Effector CD8-positive, alpha-beta T cell (primary cell): Measurements from ENCODE around the gene NCAN.
"Not testable (repeated sequence)": the region's sequence is repeated elsewhere in the genome, so short reads cannot be mapped to it uniquely, and the experiment has no call there.

Source experiments
- DNase-seq: peaks from one replicate; lab custom pipeline; 2025; lab: John Stamatoyannopoulos, UW

Gene NCAN

GRCh38 chr19:19224150-19224851 lies 12.5 kb downstream of the NCAN start:
- no peak for DNase-seq

- peak; percentile 58 for DNase-seq
Observed at GRCh38 chr19:19224852-19225494, 13.2 kb downstream of the NCAN start.

GRCh38 chr19:19226204-19226603 lies 14.4 kb downstream of the NCAN start:
- no peak for DNase-seq

GRCh38 chr19:19226663-19227062 lies 14.9 kb downstream of the NCAN start:
- DNase-seq, result no peak

- DNase-seq, result no peak
Observed at GRCh38 chr19:19227217-19227616, 15.5 kb downstream of the NCAN start.

- no peak for DNase-seq
Observed at GRCh38 chr19:19229701-19230100, 17.9 kb downstream of the NCAN start.

- DNase-seq, result no peak
Observed at GRCh38 chr19:19230999-19231398, 19.2 kb downstream of the NCAN start.

- no peak for DNase-seq
Observed at GRCh38 chr19:19232261-19232721, 20.5 kb downstream of the NCAN start.

- no peak for DNase-seq
Observed at GRCh38 chr19:19234220-19234816, 22.6 kb downstream of the NCAN start.

- no peak for DNase-seq
Observed at GRCh38 chr19:19236173-19236572, 24.4 kb downstream of the NCAN start.

GRCh38 chr19:19238126-19238894 lies 26.6 kb downstream of the NCAN start:
- no peak for DNase-seq

- DNase-seq, result no peak
Observed at GRCh38 chr19:19239675-19240074, 27.9 kb downstream of the NCAN start.

GRCh38 chr19:19240476-19240875 lies 28.7 kb downstream of the NCAN start:
- no peak for DNase-seq

- no peak for DNase-seq
Observed at GRCh38 chr19:19250196-19250801, 38.5 kb downstream of the NCAN start.

GRCh38 chr19:19253409-19253808 lies 41.7 kb downstream of the NCAN start:
- not testable (repeated sequence) for DNase-seq

GRCh38 chr19:19256072-19256969 lies 44.6 kb downstream of the NCAN start:
- DNase-seq, result no peak

- DNase-seq, result no peak
Observed at GRCh38 chr19:19257137-19257536, 45.4 kb downstream of the NCAN start.

- DNase-seq, result no peak
Observed at GRCh38 chr19:19257836-19258588, 46.3 kb downstream of the NCAN start.

- no peak for DNase-seq
Observed at GRCh38 chr19:19258589-19259338, 47.0 kb downstream of the NCAN start.
